ENCODE measurements around the gene SLC7A5. TPM values are rescaled to one million over a fixed set of nuclear protein-coding genes. Genes with fewer than 3 reads are reported as not detected.
"Not testable (repeated sequence)": the region's sequence is repeated elsewhere in the genome, so short reads cannot be mapped to it uniquely, and the experiment has no call there.

Gene SLC7A5
- total RNA-seq, 2 experiments from 2014 or later: 343 to 346 TPM

DNA sequence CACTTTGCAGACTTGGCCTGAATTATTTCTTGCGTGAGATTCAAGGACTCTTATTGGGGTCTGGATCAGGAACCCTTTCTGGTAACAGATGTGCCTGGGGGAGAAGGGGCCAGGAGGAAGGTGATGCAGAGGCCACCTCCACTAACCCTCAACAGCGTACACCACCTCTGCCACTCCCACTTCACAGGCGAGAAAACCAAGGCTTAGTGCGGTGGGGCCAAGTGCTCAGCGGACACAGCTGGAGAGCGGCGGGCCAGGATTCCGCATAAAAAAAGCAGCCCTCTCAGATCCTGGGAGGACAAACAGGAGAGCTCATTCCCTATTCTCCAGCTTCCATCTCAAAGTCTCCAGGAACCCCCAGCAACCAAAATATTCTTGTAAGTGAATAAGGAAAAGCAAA lies 51.4 kb downstream of the SLC7A5 start:
- CTCF ChIA-PET: interaction anchor here (1.5 kb wide), 1 partner anchor 32 kb away, joined by 4 read pairs; no protein-coding TSS in a partner anchor
- H3K4me3 Mint-ChIP-seq: no peak overlapping the region
- H3K36me3 Mint-ChIP-seq (ENCODE audit: low read depth): peaks cover 2% of the 10 kb centered on the region
- H3K9me3 Mint-ChIP-seq: peaks cover 18% of the 10 kb centered on the region
- no peaks in the 10 kb centered on the region for H3K27me3 Mint-ChIP-seq (ENCODE audit: low read depth)
- intact Hi-C loops (cut with micrococcal nuclease): no loop called here
- H3K27ac Mint-ChIP-seq: no peak overlapping the region
- no peak for DNase-seq
- H3K4me1 Mint-ChIP-seq (ENCODE audit: low read depth): peaks cover 12% of the 10 kb centered on the region

DNA sequence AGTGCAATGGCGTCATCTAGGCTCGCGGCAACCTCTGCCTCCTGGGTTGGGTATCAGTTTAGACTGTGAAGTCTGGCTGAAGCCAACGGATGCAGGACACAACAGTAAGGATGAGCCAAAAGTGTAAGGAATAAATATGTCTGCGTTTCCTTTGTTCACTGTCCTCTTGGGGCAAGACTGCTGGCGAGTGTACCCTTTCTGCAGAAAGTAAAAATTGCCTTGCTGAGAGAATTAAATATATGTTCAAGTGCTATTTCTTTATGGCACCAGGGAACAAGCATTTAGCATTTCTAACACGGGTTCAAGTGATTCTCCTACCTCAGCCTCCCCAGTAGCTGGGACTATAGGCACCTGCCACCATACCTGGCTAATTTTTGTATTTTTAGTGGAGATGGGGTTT lies 51.9 kb downstream of the SLC7A5 start:
- DNase-seq; H3K4me3 Mint-ChIP-seq; H3K27me3 Mint-ChIP-seq (ENCODE audit: low read depth); H3K36me3 Mint-ChIP-seq (ENCODE audit: low read depth); intact Hi-C loops (cut with micrococcal nuclease); CTCF ChIA-PET; H3K27ac Mint-ChIP-seq: not testable (repeated sequence)
- Mint-ChIP-seq H3K4me1 (ENCODE audit: low read depth) (peaks cover 12% of the 10 kb centered on the region), H3K9me3 (peaks cover 18% of the 10 kb centered on the region)

DNA sequence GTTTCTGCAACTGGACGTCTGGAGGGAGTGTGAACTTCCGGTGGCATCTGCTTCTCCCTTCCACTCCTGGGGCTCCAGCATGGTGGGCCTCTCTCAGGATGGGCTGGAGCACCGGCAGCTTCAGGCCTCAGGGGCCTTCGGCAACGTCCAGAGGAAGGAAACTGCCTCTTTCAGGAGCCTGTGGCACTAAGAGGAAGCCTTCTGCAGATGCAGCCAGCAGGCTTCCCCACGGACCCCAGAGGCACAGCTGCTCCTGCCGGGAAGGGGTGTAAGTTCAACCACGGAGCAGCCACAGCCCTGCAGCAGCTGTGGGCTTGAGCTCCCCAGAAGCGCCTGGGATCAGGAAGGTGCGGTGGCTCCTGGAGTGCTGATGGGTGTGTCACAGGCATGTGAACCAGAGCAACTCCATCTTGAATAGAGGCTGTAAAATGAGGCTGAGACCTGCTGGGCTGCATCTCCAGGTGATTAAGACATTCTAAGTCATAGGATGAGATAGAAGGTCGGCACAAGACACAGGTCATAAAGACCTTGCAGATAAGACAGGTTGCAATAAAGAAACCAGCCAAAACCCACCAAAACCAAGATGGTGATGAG lies 52.7 kb downstream of the SLC7A5 start:
- Mint-ChIP-seq H3K4me1 (ENCODE audit: low read depth) (peaks cover 7% of the 10 kb centered on the region), H3K27me3 (ENCODE audit: low read depth) (no peaks in the 10 kb centered on the region), H3K4me3 (no peak overlapping the region), H3K9me3 (peaks cover 18% of the 10 kb centered on the region), H3K36me3 (ENCODE audit: low read depth) (peaks cover 2% of the 10 kb centered on the region), H3K27ac (no peak overlapping the region)
- intact Hi-C loops (cut with micrococcal nuclease): no loop called here
- CTCF ChIA-PET: interaction anchor here (0.8 to 1.0 kb wide), 2 partner anchors 33 to 56 kb away, joined by 4 read pairs; no protein-coding TSS in a partner anchor
- no peak for DNase-seq

DNA sequence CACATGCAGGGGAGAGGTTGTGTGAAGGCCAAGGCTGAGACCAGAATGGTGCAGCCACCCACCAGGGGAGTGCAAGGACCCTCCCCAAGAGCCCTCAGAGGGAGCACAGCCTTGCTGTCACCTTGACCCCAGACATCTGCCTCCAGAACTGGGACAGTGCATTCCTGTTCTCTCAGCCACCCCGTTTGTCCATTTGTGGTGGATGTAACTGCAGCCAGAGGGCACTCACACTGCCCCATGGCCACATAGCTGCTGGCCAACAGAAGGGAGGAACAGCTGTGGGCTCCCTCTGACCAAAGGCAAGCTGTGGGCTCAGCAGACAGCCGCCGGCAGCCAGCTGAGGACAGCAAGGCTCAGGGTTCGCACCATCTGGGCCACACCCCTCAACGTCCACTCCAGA lies 53.7 kb downstream of the SLC7A5 start:
- Mint-ChIP-seq H3K4me3 (no peak overlapping the region), H3K27ac (no peak overlapping the region), H3K27me3 (ENCODE audit: low read depth) (no peaks in the 10 kb centered on the region), H3K36me3 (ENCODE audit: low read depth) (peaks cover 2% of the 10 kb centered on the region), H3K4me1 (ENCODE audit: low read depth) (peaks cover 1% of the 10 kb centered on the region), H3K9me3 (peaks cover 18% of the 10 kb centered on the region)
- CTCF ChIA-PET: interaction anchor here (1.0 kb wide), 1 partner anchor 34 kb away, joined by 4 read pairs; no protein-coding TSS in a partner anchor
- no peak for DNase-seq
- intact Hi-C loops (cut with micrococcal nuclease): no loop called here

DNA sequence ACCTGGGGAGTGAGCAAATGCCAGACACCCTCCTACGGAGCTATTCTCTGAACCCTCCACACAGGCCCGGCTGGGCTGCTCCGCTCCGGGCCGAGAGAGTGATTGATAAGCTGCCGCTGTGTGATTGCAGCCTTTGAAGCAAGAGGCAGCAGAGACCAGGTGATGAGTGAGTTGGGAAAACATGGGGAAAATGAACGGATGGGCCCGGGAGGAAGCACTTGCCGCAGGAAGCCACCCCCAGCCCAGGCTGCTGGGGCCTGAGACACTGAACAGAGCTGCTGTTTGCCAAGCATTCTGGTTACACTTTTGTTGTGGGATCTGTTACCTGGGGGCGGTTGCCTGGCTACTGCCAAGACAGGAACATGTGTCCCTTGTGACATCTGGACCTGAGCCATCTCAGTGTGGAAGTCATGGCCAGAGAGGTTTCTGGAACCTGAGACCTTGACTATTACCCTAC lies 57.1 kb downstream of the SLC7A5 start:
- intact Hi-C loops (cut with micrococcal nuclease): no loop called here
- Mint-ChIP-seq H3K36me3 (ENCODE audit: low read depth) (peaks cover 2% of the 10 kb centered on the region), H3K4me1 (ENCODE audit: low read depth) (peaks cover 19% of the 10 kb centered on the region), H3K4me3 (no peak overlapping the region), H3K9me3 (peaks cover 9% of the 10 kb centered on the region), H3K27ac (no peak overlapping the region), H3K27me3 (ENCODE audit: low read depth) (no peaks in the 10 kb centered on the region)
- CTCF ChIA-PET: no interaction called here
- no peak for DNase-seq

DNA sequence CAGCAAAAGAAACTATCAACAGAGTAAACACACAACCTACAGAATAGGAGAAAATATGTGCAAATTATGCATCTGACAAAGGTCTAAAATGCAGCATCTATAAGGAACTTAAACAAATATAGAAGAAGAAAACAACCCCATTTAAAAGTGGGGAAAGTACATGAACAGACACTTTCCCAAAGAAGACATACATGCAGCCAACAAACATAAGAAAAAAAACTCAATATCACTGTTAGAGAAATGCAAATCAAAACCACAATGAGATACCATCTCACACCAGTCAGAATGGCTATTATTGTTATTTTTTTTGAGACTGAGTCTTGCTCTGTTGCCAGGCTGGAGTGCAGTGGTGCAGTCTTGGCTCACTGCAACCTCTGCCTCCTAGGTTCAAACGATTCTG lies 57.9 kb downstream of the SLC7A5 start:
- H3K27me3 Mint-ChIP-seq (ENCODE audit: low read depth); H3K4me3 Mint-ChIP-seq; CTCF ChIA-PET; H3K9me3 Mint-ChIP-seq; intact Hi-C loops (cut with micrococcal nuclease); H3K27ac Mint-ChIP-seq; DNase-seq; H3K36me3 Mint-ChIP-seq (ENCODE audit: low read depth): not testable (repeated sequence)
- H3K4me1 Mint-ChIP-seq (ENCODE audit: low read depth): peaks cover 26% of the 10 kb centered on the region

DNA sequence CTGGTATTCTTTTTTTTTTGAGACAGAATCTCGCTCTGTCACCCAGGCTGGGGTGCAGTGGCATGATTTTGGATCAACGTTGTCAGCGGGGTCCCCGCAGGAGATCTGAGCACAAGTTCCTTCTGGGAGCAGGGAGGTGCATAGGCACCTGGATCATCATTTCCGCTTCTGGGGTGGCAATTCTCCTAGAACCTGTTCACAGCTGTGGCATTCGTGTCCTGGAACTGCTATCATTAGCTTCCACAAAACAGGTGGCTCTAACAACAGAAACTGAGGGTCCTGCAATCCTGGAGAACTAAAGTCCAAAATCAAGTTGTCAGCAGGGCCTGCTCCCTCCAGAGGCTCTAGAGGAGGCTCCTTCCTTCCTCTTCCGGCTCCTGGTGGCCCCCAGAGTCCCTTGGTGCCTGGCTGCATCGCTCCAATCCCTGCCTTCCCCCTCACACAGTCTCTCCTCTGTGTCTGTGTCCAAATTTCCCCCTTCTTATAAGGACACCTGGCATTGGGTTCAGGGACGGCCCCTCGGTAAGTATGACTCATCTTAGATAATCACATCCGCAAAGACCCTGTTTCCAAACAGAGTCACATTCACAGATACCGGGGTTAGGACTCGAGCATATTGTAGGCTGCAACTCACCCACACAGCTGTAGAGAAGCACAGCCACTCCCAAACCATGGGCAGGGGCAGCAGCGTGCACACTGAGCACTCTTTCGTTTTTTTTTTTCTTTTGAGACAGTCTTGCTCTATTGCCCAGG lies 60.0 kb downstream of the SLC7A5 start:
- peak; percentile 47 for DNase-seq
- H3K9me3 Mint-ChIP-seq: no peaks in the 10 kb centered on the region
- H3K4me1 Mint-ChIP-seq (ENCODE audit: low read depth): peaks cover 31% of the 10 kb centered on the region
- H3K27me3 Mint-ChIP-seq (ENCODE audit: low read depth): no peaks in the 10 kb centered on the region
- CTCF ChIA-PET: interaction anchor here (1.3 kb wide), 1 partner anchor 62 kb away, joined by 3 read pairs; no protein-coding TSS in a partner anchor
- H3K27ac Mint-ChIP-seq: peak overlapping the region; percentile 26
- H3K36me3 Mint-ChIP-seq (ENCODE audit: low read depth): peaks cover 1% of the 10 kb centered on the region
- H3K4me3 Mint-ChIP-seq: no peak overlapping the region
- intact Hi-C loops (cut with micrococcal nuclease): no loop called here

DNA sequence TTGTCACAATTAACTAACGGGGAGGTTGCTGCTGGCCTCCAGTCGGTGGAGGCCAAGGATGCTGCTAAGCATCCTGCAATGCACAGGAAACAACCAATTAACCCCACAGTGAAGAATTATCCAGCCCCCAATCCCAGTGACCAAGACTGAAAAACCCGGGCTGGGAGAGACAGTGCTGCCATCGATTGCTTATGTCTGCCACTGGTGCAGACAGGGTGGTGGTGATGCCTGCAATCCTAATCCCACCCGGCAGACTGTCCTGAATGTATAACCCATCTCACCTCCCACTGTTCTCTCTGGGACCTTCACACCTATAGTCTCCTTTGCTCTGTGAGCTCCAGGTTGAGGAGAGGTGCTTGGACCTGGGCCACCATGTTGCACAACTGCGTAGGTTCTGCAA lies 61.2 kb downstream of the SLC7A5 start:
- no peaks in the 10 kb centered on the region for H3K27me3 Mint-ChIP-seq (ENCODE audit: low read depth)

DNA sequence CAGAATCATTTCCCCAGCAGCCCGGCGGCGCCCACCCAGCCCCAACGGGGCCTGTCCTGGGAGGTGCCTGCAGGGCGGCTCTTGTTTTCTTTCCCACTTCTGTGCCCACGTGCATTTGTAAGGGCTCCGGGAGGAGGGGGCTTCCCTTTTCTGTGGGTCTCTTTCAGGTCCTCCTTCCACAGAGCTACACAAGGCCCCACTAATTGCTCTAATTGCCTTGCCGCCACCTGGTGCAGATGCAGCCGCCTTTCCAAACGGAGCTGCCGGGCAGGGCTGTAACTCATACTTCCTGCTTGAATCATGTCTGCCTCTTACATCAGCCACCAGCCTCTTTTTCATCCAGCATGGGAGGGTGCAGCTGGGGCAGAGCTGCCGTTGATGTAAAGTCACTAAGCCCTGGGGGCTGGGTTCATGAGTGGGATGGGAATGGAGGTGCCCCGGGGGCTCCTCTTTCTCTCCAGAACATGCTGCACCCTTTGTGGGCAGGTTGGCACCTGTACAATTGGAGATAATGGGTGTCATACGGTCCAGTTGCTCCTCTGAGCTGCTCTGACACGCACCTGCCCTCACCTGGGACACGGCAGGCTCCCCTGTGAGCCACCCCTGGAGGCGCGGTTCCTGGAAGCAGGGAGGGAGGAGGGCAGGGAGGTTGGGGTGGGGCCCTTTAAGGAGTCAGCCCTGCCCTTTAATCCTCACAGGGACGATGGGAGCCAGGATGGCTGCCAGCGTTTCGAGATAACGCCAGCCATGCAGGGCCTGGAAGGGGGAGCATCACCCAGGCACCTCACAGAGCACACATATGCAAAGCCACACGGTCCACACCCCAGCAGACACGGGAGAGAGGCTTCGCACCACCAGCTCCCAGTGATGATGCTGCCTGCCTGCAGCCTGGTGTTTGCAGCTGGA lies 62.4 kb downstream of the SLC7A5 start:
- H3K9me3 Mint-ChIP-seq: no peaks in the 10 kb centered on the region
- intact Hi-C loops (cut with micrococcal nuclease): loop anchor here (1.0 to 2.0 kb wide), 3 partner anchors 27 to 90 kb away; no protein-coding TSS in a partner anchor
- H3K4me3 Mint-ChIP-seq: peak overlapping the region; percentile 89
- peak; percentile 88 for DNase-seq
- peak overlapping the region; percentile 94 for H3K27ac Mint-ChIP-seq
- peaks cover 31% of the 10 kb centered on the region for H3K4me1 Mint-ChIP-seq (ENCODE audit: low read depth)
- H3K27me3 Mint-ChIP-seq (ENCODE audit: low read depth): no peaks in the 10 kb centered on the region
- H3K36me3 Mint-ChIP-seq (ENCODE audit: low read depth): peaks cover 1% of the 10 kb centered on the region
- CTCF ChIA-PET: interaction anchor here (0.8 to 3.3 kb wide), 9 partner anchors 14 to 87 kb away, joined by 3 to 27 read pairs (median 3); no protein-coding TSS in a partner anchor

More for the DNA sequence above, 61.2 kb downstream of the SLC7A5 start:
- H3K36me3 Mint-ChIP-seq (ENCODE audit: low read depth): peaks cover 1% of the 10 kb centered on the region
- H3K9me3 Mint-ChIP-seq: no peaks in the 10 kb centered on the region
- DNase-seq: no peak
- H3K4me1 Mint-ChIP-seq (ENCODE audit: low read depth): peaks cover 31% of the 10 kb centered on the region
- CTCF ChIA-PET: interaction anchor here (0.7 to 3.3 kb wide), 4 partner anchors 29 to 62 kb away, joined by 3 to 27 read pairs (median 10); no protein-coding TSS in a partner anchor
- H3K27ac Mint-ChIP-seq: peak overlapping the region; percentile 50
- intact Hi-C loops (cut with micrococcal nuclease): no loop called here
- no peak overlapping the region for H3K4me3 Mint-ChIP-seq

DNA sequence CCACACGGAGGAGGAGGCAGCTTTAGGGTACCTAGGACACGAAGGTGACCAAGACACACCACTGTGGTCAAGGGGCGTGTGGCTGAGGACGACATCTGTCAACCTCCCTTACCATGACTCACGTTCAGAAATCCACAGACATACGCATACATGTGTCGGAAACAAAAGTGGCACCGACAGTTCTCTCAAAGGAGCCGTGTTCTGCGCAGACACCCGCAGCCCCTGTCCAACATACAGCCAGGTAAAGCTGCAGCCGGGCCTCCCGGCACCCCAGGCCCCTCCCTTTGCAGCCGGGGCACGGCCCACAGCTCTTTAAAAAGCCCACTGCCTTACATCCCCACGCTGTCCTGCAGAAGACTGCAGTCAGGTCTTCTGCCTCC lies 63.1 kb downstream of the SLC7A5 start:
- CTCF ChIA-PET: interaction anchor here (0.9 to 3.3 kb wide), 4 partner anchors 27 to 65 kb away, joined by 3 to 27 read pairs (median 13); no protein-coding TSS in a partner anchor
- peak; percentile 66 for DNase-seq
- Mint-ChIP-seq H3K4me1 (ENCODE audit: low read depth) (peaks cover 31% of the 10 kb centered on the region), H3K27ac (peak overlapping the region; percentile 94), H3K36me3 (ENCODE audit: low read depth) (peaks cover 1% of the 10 kb centered on the region), H3K9me3 (no peaks in the 10 kb centered on the region), H3K4me3 (peak overlapping the region; percentile 89), H3K27me3 (ENCODE audit: low read depth) (no peaks in the 10 kb centered on the region)
- intact Hi-C loops (cut with micrococcal nuclease): loop anchor here (1.0 to 2.0 kb wide), 3 partner anchors 26 to 91 kb away; no protein-coding TSS in a partner anchor

DNA sequence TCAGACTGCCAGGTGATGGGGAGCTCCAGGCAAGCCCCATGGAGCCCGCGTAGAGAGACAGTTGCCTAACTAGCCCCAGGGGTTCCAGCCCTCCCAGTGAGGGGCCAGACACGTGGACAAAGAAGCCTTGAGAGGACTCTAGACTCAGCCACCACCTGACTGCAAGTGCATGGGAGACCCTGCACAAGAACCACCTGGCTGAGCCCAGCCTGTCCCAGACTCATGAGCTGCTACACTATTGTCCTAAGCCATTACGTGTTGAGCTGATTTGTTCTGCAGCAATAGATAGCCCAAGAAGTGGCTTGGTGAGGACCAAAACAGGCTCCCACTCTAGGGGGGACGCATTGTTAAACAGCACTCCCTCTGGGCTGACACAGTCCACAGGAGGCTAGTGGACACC lies 65.9 kb downstream of the SLC7A5 start:
- intact Hi-C loops (cut with micrococcal nuclease): no loop called here
- Mint-ChIP-seq H3K27me3 (ENCODE audit: low read depth) (no peaks in the 10 kb centered on the region), H3K4me3 (no peak overlapping the region), H3K27ac (no peak overlapping the region), H3K36me3 (ENCODE audit: low read depth) (peaks cover 1% of the 10 kb centered on the region), H3K4me1 (ENCODE audit: low read depth) (peaks cover 18% of the 10 kb centered on the region), H3K9me3 (no peaks in the 10 kb centered on the region)
- DNase-seq: no peak
- CTCF ChIA-PET: interaction anchor here (0.8 to 1.6 kb wide), 2 partner anchors 22 to 46 kb away, joined by 4 to 6 read pairs; no protein-coding TSS in a partner anchor

DNA sequence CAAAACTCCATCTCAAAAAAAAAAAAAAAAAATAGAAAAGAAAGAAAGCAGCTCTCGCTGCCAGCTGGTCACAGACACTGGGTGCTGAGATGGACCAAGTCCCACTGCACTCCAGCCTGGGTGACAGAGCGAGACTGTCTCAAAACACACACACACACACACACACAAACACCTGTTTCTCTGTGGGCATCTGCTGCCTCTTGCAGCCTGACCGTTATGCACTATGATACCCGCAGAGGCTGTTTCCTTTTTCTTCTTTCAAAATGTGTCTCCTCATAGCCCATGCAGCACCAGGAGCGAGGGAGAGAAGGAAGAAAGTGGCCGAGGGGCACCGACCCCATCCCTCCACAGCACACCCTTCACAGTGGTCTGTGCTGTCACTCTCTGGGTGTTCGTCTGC lies 66.6 kb downstream of the SLC7A5 start:
- CTCF ChIA-PET: interaction anchor here (0.8 to 0.9 kb wide), 2 partner anchors 24 to 47 kb away, joined by 3 to 4 read pairs; no protein-coding TSS in a partner anchor
- H3K4me1 Mint-ChIP-seq (ENCODE audit: low read depth): peaks cover 16% of the 10 kb centered on the region
- no peak overlapping the region for H3K27ac Mint-ChIP-seq
- no peaks in the 10 kb centered on the region for H3K9me3 Mint-ChIP-seq
- no peak for DNase-seq
- peaks cover 1% of the 10 kb centered on the region for H3K36me3 Mint-ChIP-seq (ENCODE audit: low read depth)
- intact Hi-C loops (cut with micrococcal nuclease): no loop called here
- no peak overlapping the region for H3K4me3 Mint-ChIP-seq
- H3K27me3 Mint-ChIP-seq (ENCODE audit: low read depth): no peaks in the 10 kb centered on the region
